GM23248 (cell line): ENCODE results near the gene DNAH14. TPM values are rescaled to one million over a fixed set of nuclear protein-coding genes. Genes with fewer than 3 reads are reported as not detected.

Source experiments
- DNase-seq: peaks from one replicate; pipeline ENCODE4 v3.0.0-alpha.2; 2015
- H2AFZ ChIP-seq: fragments of 200-600 bp; sonication (generic); 2 replicates; pipeline ENCODE4 v1.6.1; 2016; ENCODE audit warnings: antibody characterized with exemption
- H3F3A ChIP-seq: fragments of 200-600 bp; sonication (generic); 2 replicates; pipeline ENCODE4 v1.6.1; 2016; ENCODE audit warnings: mild to moderate bottlenecking, antibody characterized with exemption, mixed run types; ENCODE audit not compliant: insufficient read depth
- H3K27ac ChIP-seq: fragments of 200-600 bp; sonication (generic); 2 replicates; pipeline ENCODE4 v1.5.1; 2016; ENCODE audit warnings: mild to moderate bottlenecking
- H3K27me3 ChIP-seq: fragments of 200-600 bp; sonication (generic); replicated peaks from 2 replicates; pipeline ENCODE4 v1.6.1; 2016; ENCODE audit warnings: mild to moderate bottlenecking; ENCODE audit not compliant: insufficient read depth
- H3K36me3 ChIP-seq: fragments of 200-600 bp; sonication (generic); 2 replicates; pipeline ENCODE4 v1.6.1; 2016; ENCODE audit warnings: low read depth, mild to moderate bottlenecking
- H3K4me1 ChIP-seq: fragments of 200-600 bp; sonication (generic); 2 replicates; pipeline ENCODE4 v1.6.1; 2016; ENCODE audit warnings: mild to moderate bottlenecking; ENCODE audit not compliant: insufficient read depth
- H3K4me2 ChIP-seq: fragments of 200-600 bp; sonication (generic); one replicate; pipeline ENCODE4 v1.6.1; 2016; ENCODE audit warnings: mild to moderate bottlenecking; ENCODE audit not compliant: unreplicated experiment
- H3K4me3 ChIP-seq: fragments of 200-600 bp; sonication (generic); 2 replicates; pipeline ENCODE4 v1.5.1; 2016; ENCODE audit warnings: mild to moderate bottlenecking
- H3K79me2 ChIP-seq: fragments of 200-600 bp; sonication (generic); 2 replicates; pipeline ENCODE4 v1.6.1; 2016; ENCODE audit warnings: mild to moderate bottlenecking; ENCODE audit not compliant: insufficient read depth
- H3K9ac ChIP-seq: fragments of 200-600 bp; sonication (generic); 2 replicates; pipeline ENCODE4 v1.6.1; 2016; ENCODE audit warnings: mild to moderate bottlenecking
- H3K9me2 ChIP-seq: fragments of 200-600 bp; sonication (generic); 2 replicates; pipeline ENCODE4 v1.6.1; 2016; ENCODE audit warnings: mixed run types, mild to moderate bottlenecking, moderate library complexity; ENCODE audit not compliant: insufficient read depth
- H3K9me3 ChIP-seq: fragments of 200-600 bp; sonication (generic); one replicate; pipeline ENCODE4 v1.6.1; 2017; ENCODE audit warnings: low read depth
- H4K20me1 ChIP-seq: fragments of 200-600 bp; sonication (generic); 2 replicates; pipeline ENCODE4 v1.6.0; 2016; ENCODE audit not compliant: insufficient read depth
- EZH2 ChIP-seq: fragments of 200-600 bp; sonication (generic); IDR thresholded peaks from 2 replicates; pipeline ENCODE4 v1.6.1; 2018; ENCODE audit warnings: antibody characterized with exemption, mild to moderate bottlenecking; ENCODE audit not compliant: insufficient read depth, poor library complexity, severe bottlenecking
- EZH2phosphoT487 ChIP-seq: fragments of 200-600 bp; sonication (generic); IDR thresholded peaks from 2 replicates; pipeline ENCODE4 v1.6.1; 2018; ENCODE audit warnings: antibody characterized with exemption, moderate library complexity, mild to moderate bottlenecking, low read depth; ENCODE audit not compliant: insufficient read depth
- WGBS, 2 experiments: methylation state at CpG; one replicate each; pipeline ENCODE4 v1.1.6; 2015 to 2017; ENCODE audit warnings: low lambda C conversion rate in 2 of 2, low coverage in 1 of 2; ENCODE audit errors: missing lambda C conversion rate in 2 of 2; 5-methylcytosine and 5-hydroxymethylcytosine counted together
- in situ Hi-C: fragments of 300-500 bp; cut with MboI; formaldehyde crosslinking; loops from 2 replicates; pipeline ENCODE4 v1.15.0; 2020
- polyA plus RNA-seq: library from polyadenylated mRNA; unstranded; fragments of >200 nt; fragmentation: Nextera tagmentation; extraction: Ambion mirVana; gene quantifications from 2 replicates; pipeline ENCODE4 v1.2.1, GENCODE V29; 2016
- total RNA-seq: library from RNA; depleted of rRNA; stranded (reverse); fragments of >200 nt; shearing (Covaris generic); gene quantifications from 2 replicates; pipeline ENCODE4 v1.2.3, GENCODE V29; 2014

The DNAH14 gene
- total and polyA plus RNA-seq, 2 experiments from 2014 or later, result 9.9 to 20.8 TPM

DNA sequence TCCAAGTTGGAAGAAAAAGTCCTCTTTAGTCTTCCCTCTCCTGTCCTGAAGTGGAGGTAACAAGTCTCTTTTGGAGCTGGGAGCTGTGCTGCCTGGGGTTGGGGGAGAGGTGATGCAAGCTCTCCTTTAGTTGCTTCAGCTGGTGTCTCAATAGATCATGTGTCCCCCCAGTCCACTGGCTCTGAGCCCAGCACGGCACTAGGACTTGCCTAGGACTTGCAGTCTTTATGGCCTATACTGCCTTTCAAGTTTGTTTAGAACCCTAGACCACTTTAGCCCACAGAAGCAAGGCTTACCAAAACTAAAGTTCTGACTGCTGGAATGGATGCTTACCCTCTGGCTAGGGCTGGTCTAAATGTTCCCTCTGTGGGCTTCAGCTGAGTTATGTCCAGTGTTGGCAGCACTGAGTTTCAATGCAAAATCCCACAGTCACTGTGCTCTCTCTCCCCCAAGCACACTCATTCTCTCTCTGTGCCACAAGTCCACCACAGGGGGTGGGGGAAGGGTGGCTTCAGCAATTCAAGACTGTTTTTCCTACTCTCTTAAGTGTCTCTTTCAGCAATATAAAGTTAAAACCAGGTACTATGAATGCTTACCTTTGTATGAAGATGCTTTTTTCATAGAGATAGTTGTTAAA is 185.0 kb downstream of the DNAH14 start:
- 29% methylated on average over 1 of the region's 1 CpG for WGBS, 2 experiments
- Histone ChIP-seq H3K27me3 (no peaks in the 10 kb centered on the region), H3K79me2 (no peaks in the 10 kb centered on the region), H2AFZ (no peak overlapping the region), H3K9ac (no peak overlapping the region), H3F3A (no peaks in the 10 kb centered on the region), H4K20me1 (no peaks in the 10 kb centered on the region), H3K27ac (no peak overlapping the region), H3K9me3 (no peaks in the 10 kb centered on the region), H3K36me3 (0 out of 2 replicates have a peak, but pooled peaks cover 3% of the 10 kb centered on the region), H3K4me2 (no peak overlapping the region), H3K4me1 (no peaks in the 10 kb centered on the region), H3K9me2 (no peaks in the 10 kb centered on the region), H3K4me3 (no peak overlapping the region)
- TF ChIP-seq EZH2phosphoT487 (no peak), EZH2 (no peak)
- in situ Hi-C loops, result no loop called here
- DNase-seq, result no peak

DNA sequence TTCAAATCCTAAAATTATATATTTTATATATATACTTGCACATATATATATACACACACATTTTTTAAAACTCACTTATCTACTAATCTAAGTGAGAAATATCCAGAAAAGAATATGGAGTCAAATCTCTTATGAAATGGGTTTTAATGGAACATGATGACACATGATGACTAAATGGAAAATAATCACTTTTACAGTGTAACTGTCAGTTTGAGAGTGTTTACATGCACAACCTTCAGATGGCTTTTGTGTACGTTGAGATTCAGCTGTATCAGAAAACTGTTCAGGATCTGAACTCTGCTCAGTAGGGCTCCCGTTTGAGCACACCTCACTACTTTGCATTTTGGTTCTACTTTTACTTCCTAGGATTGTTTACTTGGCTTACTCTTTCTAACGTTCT is 189.8 kb downstream of the DNAH14 start:
- in situ Hi-C loops, result no loop called here
- 50 to 53% methylated on average over 3 of the region's 3 CpGs for WGBS, 2 experiments
- TF ChIP-seq EZH2 (no peak), EZH2phosphoT487 (no peak)

DNA sequence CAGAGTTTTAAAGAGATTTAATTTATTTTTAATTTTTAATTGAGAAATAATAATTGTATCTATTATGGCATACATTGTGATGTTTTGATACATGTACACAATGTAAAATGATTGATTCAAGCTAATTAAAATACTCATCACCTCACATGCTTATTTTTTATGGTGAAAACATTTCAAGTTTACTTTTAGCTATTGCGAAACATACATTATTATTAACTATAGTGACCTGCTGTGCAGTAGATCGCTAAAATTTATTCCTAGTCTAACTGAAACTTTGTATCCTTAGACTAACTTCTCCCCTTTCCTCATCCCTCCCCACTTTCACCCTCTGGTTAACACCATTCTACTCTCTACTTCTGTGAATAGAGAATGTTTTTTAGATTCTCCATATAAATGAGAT is 191.6 kb downstream of the DNAH14 start:
- Histone ChIP-seq H3K4me2 (no peak overlapping the region), H3K4me1 (no peaks in the 10 kb centered on the region), H3K9me2 (no peaks in the 10 kb centered on the region), H3K27me3 (no peaks in the 10 kb centered on the region), H3F3A (no peaks in the 10 kb centered on the region), H3K4me3 (no peak overlapping the region), H3K27ac (no peak overlapping the region), H2AFZ (no peak overlapping the region), H3K79me2 (no peaks in the 10 kb centered on the region), H4K20me1 (no peaks in the 10 kb centered on the region), H3K9ac (no peak overlapping the region), H3K9me3 (no peaks in the 10 kb centered on the region), H3K36me3 (no peaks in the 10 kb centered on the region)
- TF ChIP-seq EZH2, result no peak
- TF ChIP-seq EZH2phosphoT487, result no peak
- in situ Hi-C loops, result no loop called here
- no peak for DNase-seq
- 88 to 95% methylated on average over 2 of the region's 2 CpGs for WGBS, 2 experiments

More for the DNA sequence above, 189.8 kb downstream of the DNAH14 start:
- H3K79me2 ChIP-seq, result no peaks in the 10 kb centered on the region
- H3K9ac ChIP-seq, result no peak overlapping the region
- H2AFZ ChIP-seq, result no peak overlapping the region
- peak; percentile 17 for DNase-seq
- no peak overlapping the region for H3K4me3 ChIP-seq
- H3K9me2 ChIP-seq, result no peaks in the 10 kb centered on the region
- H3K27ac ChIP-seq, result no peak overlapping the region
- no peaks in the 10 kb centered on the region for H4K20me1 ChIP-seq
- no peaks in the 10 kb centered on the region for H3F3A ChIP-seq
- no peaks in the 10 kb centered on the region for H3K4me1 ChIP-seq
- no peaks in the 10 kb centered on the region for H3K36me3 ChIP-seq
- H3K9me3 ChIP-seq, result no peaks in the 10 kb centered on the region
- H3K4me2 ChIP-seq, result no peak overlapping the region
- no peaks in the 10 kb centered on the region for H3K27me3 ChIP-seq

DNA sequence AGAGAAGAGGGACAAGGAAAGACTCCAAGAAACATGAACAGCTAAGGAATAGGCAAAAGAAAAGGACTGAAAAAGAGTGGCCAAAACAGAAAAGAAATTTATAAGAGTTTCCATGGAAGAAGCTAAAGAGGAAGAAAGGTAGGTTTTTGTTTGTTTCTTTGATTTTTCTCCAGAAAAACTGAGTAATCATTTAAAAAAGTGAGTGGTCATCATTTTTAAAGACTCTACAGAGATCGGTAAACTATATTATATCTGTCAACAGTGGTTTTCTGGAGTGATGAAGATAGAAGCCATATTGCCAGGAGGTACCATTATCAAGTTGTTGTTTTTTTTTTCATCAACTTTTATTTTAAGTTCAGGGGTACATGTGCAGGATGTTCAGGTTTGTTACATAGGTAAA is 202.4 kb downstream of the DNAH14 start:
- H3K9me2 ChIP-seq, result no peaks in the 10 kb centered on the region
- no peak overlapping the region for H3K4me3 ChIP-seq
- no peak overlapping the region for H2AFZ ChIP-seq
- TF ChIP-seq EZH2phosphoT487, result no peak
- no peak for TF ChIP-seq EZH2
- H3K79me2 ChIP-seq, result no peaks in the 10 kb centered on the region
- H3K9me3 ChIP-seq, result peaks cover 3% of the 10 kb centered on the region
- H3K9ac ChIP-seq, result no peak overlapping the region
- in situ Hi-C loops, result no loop called here
- H3K27me3 ChIP-seq, result no peaks in the 10 kb centered on the region
- no peak for DNase-seq
- H3K4me1 ChIP-seq, result no peaks in the 10 kb centered on the region
- no peaks in the 10 kb centered on the region for H3K36me3 ChIP-seq
- no peaks in the 10 kb centered on the region for H4K20me1 ChIP-seq
- no peak overlapping the region for H3K27ac ChIP-seq
- no peak overlapping the region for H3K4me2 ChIP-seq
- 48 to 55% methylated on average over 1 of the region's 1 CpG for WGBS, 2 experiments
- H3F3A ChIP-seq, result no peaks in the 10 kb centered on the region

DNA sequence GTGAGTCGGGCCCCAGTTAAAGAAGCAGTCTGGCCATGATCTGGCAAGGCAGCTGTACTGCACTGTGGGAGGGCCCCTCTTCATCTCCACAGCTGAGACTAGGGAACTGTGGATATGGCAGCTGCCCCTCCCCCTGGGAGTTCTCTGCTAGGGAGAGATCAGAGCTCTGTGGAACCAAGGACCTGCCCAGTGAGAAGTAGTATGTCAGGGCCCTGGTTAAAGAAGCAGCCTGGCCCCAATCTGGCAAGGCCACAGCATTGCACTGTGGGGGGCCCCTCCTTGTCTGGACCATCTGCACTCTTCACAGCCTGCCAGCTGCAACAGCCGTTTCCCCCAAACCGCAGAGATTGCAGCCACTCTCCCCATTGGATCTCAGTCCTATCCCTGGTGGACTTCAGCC is 208.5 kb downstream of the DNAH14 start:
- H3K36me3 ChIP-seq, result no peaks in the 10 kb centered on the region
- no peaks in the 10 kb centered on the region for H3F3A ChIP-seq
- no peaks in the 10 kb centered on the region for H3K9me2 ChIP-seq
- no peak overlapping the region for H3K4me2 ChIP-seq
- H3K79me2 ChIP-seq, result no peaks in the 10 kb centered on the region
- H4K20me1 ChIP-seq, result no peaks in the 10 kb centered on the region
- H3K27ac ChIP-seq, result no peak overlapping the region
- H3K9ac ChIP-seq, result no peak overlapping the region
- in situ Hi-C loops, result no loop called here
- DNase-seq, result no peak
- no peak for TF ChIP-seq EZH2
- no peak for TF ChIP-seq EZH2phosphoT487
- WGBS, 2 experiments, result 35 to 39% methylated on average over 3 of the region's 3 CpGs
- no peak overlapping the region for H2AFZ ChIP-seq
- no peak overlapping the region for H3K4me3 ChIP-seq
- no peaks in the 10 kb centered on the region for H3K27me3 ChIP-seq
- peaks cover 3% of the 10 kb centered on the region for H3K9me3 ChIP-seq
- H3K4me1 ChIP-seq, result no peaks in the 10 kb centered on the region
